T-helper 17 cell (primary cell): ENCODE measurements around the gene ZFYVE9. TPM values are rescaled to one million over a fixed set of nuclear protein-coding genes. Genes with fewer than 3 reads are reported as not detected.
A peak's percentile ranks its signal among the peaks of the same experiment; 100 is the strongest.
"Not testable (repeated sequence)": the region's sequence is repeated elsewhere in the genome, so short reads cannot be mapped to it uniquely, and the experiment has no call there.

Experiments
- ATAC-seq: fragments of 150-1000 bp; cut with Tn5 transposase; 2 replicates; pipeline ENCODE4 v1.10.0; 2021; ENCODE audit warnings: mild to moderate bottlenecking, moderate library complexity
- DNase-seq, 3 donors: peaks; one replicate each; pipeline versions ENCODE4 v3.0.0 to v3.0.0-alpha.2; 2020 to 2021
- H3K9me3 ChIP-seq: one replicate; pipeline ENCODE4 v1.7.0; 2013; ENCODE audit warnings: low read length, mild to moderate bottlenecking; ENCODE audit not compliant: control insufficient read depth, poor library complexity, severe bottlenecking
- H3K27ac Mint-ChIP-seq: one replicate; pipeline ENCODE4 v1.8.0; 2022; ENCODE audit warnings: mild to moderate bottlenecking, moderate library complexity, mixed read lengths
- H3K27me3 Mint-ChIP-seq: one replicate; pipeline ENCODE4 v1.8.0; 2022; ENCODE audit warnings: mixed read lengths
- H3K36me3 Mint-ChIP-seq: one replicate; pipeline ENCODE4 v1.8.0; 2022; ENCODE audit warnings: low read depth, mixed read lengths
- H3K4me1 Mint-ChIP-seq: one replicate; pipeline ENCODE4 v1.8.0; 2022; ENCODE audit warnings: mild to moderate bottlenecking, mixed read lengths
- H3K4me3 Mint-ChIP-seq: one replicate; pipeline ENCODE4 v1.8.0; 2022; ENCODE audit warnings: mild to moderate bottlenecking, moderate library complexity, mixed read lengths
- total RNA-seq, 4 donors: library from RNA in 2 of 4; stranded (reverse) in 2 of 4; gene quantifications; one replicate each; pipeline ENCODE4 v1.2.3 and lab custom pipeline; 2022 to 2026

ZFYVE9 gene
- total RNA-seq, 2 donors from 2014 or later = 3.7 to 5.7 TPM

DNA sequence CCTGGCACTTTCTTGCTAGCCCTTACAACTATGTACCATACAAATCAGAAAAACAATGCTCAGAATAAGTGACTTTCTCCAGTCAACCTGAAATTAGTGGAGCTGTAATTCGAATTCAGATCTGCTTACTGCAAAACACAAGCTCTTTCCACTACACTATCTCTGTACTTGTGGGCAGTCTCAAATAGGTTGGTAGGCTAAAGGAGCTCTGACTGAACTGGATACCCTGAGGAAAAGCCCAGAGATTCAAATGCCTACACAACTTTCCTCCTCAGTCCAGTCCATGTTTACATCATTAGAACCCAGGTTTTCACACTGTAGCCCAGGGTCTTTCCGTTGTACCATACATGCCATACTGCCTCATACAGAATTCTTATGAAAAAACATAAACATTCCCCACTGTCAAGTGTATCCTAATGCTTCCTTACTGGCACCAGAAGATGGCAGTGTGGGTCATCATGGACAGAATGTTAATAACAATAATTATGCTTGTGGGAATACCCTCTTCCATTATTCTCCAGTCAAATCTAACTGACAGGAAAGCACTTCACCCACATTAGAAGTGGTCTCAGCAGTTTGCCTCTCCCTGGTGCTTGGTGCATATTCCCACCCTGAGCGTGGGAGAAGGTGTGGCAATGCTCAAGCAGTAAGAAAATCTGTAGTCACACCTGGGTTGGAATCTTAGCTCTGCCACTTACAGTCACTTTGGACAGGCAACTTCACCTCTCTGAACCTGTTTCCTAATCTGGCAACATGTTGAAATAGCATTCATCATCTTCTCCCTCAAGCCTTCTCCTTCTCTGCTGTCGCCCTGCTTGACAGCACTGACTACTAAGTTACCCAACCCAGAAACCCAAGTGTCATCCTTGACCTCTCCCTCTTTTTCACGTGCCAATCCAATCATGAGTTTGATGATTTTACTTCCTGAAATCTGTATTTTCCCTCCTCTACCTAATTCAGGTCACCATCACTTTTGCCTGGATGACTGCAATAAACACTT, 14.4 kb upstream of the ZFYVE9 start:
- Mint-ChIP-seq H3K27ac (no peak overlapping the region), H3K27me3 (peaks cover 41% of the 10 kb centered on the region), H3K4me1 (peaks cover 7% of the 10 kb centered on the region), H3K36me3 (no peaks in the 10 kb centered on the region), H3K4me3 (no peak overlapping the region)
- DNase-seq (no peak), ATAC-seq (peak; percentile 56)
- H3K9me3 ChIP-seq = no peaks in the 10 kb centered on the region

DNA sequence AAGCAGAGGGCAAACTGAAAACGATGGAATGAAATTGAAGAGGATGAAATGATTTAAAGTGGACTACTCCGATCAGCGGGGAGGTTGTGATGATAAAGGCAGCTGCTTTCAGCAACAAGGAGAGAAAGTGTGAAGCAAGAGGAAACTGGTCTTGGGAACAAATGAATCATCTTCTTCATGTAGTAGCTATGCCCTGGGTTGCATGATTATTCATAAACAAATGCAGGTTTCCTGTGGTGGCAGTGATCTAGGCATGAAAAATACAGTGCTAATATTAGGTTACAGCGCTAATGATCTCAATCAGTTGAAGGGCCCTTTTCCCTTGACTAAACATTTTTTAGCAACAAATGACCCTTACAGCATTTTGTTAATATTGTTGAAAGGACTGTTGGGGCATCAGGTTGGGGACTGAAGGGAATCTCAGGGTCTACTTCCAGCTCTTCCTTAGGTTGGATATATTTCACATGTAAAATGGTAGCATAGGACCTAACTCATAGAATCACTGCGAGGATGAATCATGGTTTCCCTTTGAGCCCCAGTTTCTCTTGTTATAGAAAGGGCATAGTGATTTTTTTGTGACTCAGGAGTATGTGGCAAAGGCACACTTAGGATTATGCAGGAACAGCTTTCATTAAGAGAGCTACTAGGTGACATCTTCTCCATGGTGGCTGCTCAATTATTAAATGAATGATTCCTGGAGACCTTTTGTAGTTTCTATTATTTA, 1.9 kb upstream of the ZFYVE9 start:
- H3K27ac Mint-ChIP-seq = peak overlapping the region; percentile 89

DNA sequence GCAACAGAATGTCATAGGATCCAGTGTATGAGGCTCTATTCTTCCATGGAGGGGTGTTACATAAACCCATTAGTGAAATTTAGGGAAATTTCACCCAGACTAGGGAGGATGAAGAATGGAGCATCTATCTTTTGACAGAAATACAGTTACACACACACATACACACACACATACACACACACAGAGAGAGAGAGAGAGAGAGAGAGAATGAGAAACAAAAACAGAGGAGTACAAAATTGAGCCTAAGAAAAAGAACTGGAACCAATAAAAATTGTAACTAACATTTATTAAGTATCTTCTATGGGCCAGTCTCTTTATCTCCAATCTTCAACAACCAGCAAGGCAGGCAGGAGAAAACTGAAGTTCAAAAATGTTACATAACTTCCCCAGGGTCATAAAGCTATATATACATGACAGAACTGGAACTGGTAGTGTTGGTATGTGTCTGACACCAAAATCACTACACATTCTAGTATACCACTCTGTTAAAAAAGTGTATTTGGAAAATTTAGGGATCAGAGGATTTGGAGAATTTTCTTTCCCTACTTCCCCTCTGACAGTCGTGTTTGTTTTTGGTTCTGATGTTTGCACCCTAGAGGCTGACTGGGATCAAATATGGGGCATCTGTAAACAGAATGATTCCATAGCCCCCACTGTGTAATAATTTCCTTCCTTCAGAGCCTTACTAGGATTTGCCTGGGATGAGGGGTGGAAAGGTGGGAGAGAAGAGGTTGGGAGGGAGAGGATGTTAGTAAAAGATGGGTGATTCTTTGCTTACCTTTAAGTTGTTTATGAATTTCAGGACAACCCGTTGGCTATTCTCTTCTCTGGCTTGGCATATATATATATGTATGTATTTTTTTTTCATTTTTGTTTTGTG, 1.0 kb upstream of the ZFYVE9 start:
- H3K27me3 Mint-ChIP-seq = peaks cover 8% of the 10 kb centered on the region
- no peaks in the 10 kb centered on the region for H3K36me3 Mint-ChIP-seq
- ATAC-seq = no peak
- H3K4me1 Mint-ChIP-seq = peaks cover 36% of the 10 kb centered on the region
- H3K4me3 Mint-ChIP-seq = peak overlapping the region; percentile 87
- peak overlapping the region; percentile 89 for H3K27ac Mint-ChIP-seq
- DNase-seq = no peak
- H3K9me3 ChIP-seq = no peaks in the 10 kb centered on the region

More for the DNA sequence above, 1.9 kb upstream of the ZFYVE9 start:
- DNase-seq (no peak), ATAC-seq (no peak)
- Mint-ChIP-seq H3K4me1 (peaks cover 32% of the 10 kb centered on the region), H3K36me3 (no peaks in the 10 kb centered on the region), H3K4me3 (peak overlapping the region; percentile 93), H3K27me3 (peaks cover 8% of the 10 kb centered on the region)
- no peaks in the 10 kb centered on the region for H3K9me3 ChIP-seq

DNA sequence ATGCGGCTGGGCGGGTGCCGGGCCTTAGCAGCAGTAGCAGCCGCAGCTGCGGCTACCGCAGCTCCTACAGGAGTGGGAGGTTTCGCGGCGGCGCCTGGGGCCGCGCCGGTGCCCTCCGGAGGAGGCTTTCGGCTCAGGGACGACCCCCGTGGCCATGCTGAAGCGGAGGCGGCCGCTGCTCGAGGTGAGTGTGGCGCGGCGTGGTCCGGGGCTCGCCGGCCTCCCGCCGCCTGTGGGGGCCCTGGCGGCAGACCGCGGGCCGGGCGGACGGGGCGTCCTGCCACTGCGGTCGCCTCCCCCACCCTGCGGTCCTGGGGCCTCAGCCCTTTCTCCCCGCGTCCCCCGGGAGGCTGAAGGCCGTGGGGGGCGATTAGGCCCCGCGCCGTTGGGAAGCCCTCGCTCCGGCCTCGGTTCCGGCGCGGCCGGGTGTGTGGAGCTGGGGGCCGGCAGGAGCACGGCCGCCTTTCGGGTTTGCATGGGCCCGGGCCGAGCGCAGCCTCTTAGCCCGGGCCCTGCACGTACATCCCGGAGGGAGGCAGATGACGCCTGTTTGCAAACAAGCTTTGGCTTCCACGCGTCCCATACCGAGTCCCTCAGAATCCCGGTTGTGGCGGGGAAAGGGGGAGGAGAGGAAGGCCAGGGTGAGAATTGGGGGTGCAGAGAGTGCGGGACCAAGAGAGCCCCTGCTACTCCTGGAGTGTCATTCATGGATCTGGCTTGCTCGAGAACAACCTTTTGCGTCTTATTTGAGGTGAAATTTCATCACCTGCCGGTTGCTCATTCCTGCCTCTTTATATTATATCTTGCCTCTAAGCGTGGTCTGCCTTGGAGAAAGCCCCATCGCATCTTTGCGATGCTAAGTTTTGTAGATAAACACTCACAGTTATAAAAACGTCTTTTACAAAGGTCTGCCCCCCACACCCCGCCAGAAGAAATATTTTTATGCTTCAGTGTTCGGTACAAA, 613 bp downstream of the ZFYVE9 start:
- H3K27me3 Mint-ChIP-seq = peaks cover 8% of the 10 kb centered on the region
- H3K4me1 Mint-ChIP-seq = peaks cover 36% of the 10 kb centered on the region
- DNase-seq = no peak
- H3K9me3 ChIP-seq = no peaks in the 10 kb centered on the region
- no peaks in the 10 kb centered on the region for H3K36me3 Mint-ChIP-seq
- peak; percentile 54 for ATAC-seq
- peak overlapping the region; percentile 87 for H3K4me3 Mint-ChIP-seq
- peak overlapping the region; percentile 66 for H3K27ac Mint-ChIP-seq

DNA sequence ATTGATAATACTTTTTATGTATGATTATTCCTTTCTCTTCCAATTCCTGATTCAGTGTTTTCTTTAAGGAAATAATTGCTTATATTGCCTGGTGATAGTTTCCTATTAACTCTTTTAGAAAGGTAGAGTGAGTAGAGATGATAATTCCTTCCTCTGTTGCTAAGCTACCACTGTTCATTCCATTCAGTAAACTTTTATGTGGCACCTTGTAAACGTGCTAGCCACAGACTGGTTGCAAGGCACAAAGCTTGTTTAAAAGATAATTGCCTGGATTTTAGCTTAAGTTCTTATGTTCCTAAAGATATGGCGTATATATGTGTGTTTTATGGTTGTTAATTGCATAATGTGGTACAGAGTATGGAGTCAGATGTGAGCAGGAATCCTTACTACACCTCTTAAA, 3.2 kb downstream of the ZFYVE9 start:
- peaks cover 21% of the 10 kb centered on the region for H3K4me1 Mint-ChIP-seq
- H3K27ac Mint-ChIP-seq = no peak overlapping the region
- H3K9me3 ChIP-seq = no peaks in the 10 kb centered on the region
- no peak for DNase-seq
- ATAC-seq = no peak
- no peaks in the 10 kb centered on the region for H3K27me3 Mint-ChIP-seq
- no peak overlapping the region for H3K4me3 Mint-ChIP-seq
- H3K36me3 Mint-ChIP-seq = no peaks in the 10 kb centered on the region

DNA sequence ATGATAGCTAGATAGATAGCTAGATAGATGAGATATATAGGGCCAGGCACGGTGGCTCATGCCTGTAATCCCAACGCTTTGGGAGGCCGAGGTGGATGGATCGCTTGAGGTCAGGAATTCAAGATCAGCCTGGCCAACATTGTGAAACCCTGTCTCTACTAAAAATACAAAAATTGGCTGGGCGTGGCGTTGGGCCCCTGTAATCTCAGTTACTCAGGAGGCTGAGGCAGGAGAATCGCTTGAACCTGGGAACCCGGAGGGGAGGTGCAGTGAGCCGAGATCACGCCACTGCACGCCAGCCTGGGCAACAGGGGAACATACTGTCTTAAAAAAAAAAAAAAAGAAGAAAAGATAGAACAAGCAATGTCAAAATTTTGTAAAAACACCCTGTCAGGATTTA, 8.6 kb downstream of the ZFYVE9 start:
- not testable (repeated sequence) for ATAC-seq, H3K36me3 Mint-ChIP-seq, H3K4me3 Mint-ChIP-seq, H3K4me1 Mint-ChIP-seq, DNase-seq, H3K9me3 ChIP-seq, H3K27me3 Mint-ChIP-seq, H3K27ac Mint-ChIP-seq

DNA sequence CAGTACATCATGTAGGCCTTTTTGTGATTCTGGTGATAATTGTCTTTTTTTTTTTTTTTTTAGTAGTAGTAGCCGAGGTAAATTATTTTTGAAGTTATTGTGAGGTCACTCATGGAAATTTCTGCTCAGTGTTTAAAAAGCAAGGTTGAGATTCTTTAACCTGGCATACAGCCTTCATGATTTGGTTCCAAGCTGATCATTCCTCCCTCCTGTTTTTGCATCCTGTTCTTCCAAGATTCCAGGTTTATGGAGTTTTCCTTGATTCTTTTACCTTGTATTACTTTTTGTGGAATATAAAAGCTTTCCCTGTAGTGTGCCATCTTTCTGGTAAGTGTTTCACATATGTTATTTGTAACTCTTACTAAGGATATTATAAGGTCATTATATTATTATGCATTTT, 9.1 kb downstream of the ZFYVE9 start:
- H3K27ac Mint-ChIP-seq = no peak overlapping the region
- no peaks in the 10 kb centered on the region for H3K36me3 Mint-ChIP-seq
- DNase-seq = no peak
- H3K4me1 Mint-ChIP-seq = peaks cover 6% of the 10 kb centered on the region
- ATAC-seq = no peak
- no peak overlapping the region for H3K4me3 Mint-ChIP-seq
- no peaks in the 10 kb centered on the region for H3K27me3 Mint-ChIP-seq
- no peaks in the 10 kb centered on the region for H3K9me3 ChIP-seq

DNA sequence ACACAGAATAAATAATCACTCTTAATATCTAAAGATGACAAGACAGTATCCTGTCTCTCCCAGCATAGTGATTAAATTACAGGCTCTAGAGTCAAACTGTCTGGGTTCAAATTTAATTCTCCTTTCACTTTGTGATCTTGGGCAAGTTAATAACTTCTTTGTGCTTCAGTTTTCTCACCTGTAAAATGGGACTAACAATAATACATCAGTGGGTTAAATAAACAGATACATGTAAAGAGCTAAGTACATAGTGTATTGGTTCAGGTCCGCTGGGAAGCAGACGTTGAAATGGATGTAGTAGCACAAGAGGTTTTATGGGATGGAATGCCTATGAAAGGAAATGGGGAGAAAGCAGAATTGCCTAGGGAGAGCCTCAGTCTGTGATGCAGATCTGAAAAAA, 10.7 kb downstream of the ZFYVE9 start:
- no peak overlapping the region for H3K27ac Mint-ChIP-seq
- no peaks in the 10 kb centered on the region for H3K27me3 Mint-ChIP-seq
- no peak for DNase-seq
- no peaks in the 10 kb centered on the region for H3K36me3 Mint-ChIP-seq
- no peaks in the 10 kb centered on the region for H3K9me3 ChIP-seq
- no peak overlapping the region for H3K4me3 Mint-ChIP-seq
- peaks cover 6% of the 10 kb centered on the region for H3K4me1 Mint-ChIP-seq
- no peak for ATAC-seq

DNA sequence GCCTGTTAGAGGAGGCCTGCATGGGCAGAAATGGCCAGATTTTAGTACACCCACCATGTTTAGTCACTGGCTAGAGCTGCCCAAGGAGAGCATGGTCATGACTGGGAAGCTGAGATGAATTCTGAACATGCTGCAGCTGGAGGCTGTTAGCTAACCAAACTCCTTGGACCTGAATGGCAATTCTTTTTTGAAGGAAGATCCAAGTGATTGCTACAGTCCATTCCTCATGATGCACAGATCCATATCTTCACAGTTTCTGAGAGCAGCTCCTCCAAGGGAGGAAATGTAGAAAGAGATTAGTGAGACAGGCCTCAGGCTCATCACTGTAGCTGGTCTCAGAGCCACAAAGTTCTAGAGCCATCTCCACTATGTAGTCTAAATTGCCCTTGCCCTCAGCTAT, 11.1 kb downstream of the ZFYVE9 start:
- H3K36me3 Mint-ChIP-seq = no peaks in the 10 kb centered on the region
- H3K9me3 ChIP-seq = no peaks in the 10 kb centered on the region
- DNase-seq (no peak), ATAC-seq (no peak)
- no peak overlapping the region for H3K27ac Mint-ChIP-seq
- H3K27me3 Mint-ChIP-seq = no peaks in the 10 kb centered on the region
- H3K4me3 Mint-ChIP-seq = no peak overlapping the region
- H3K4me1 Mint-ChIP-seq = peaks cover 8% of the 10 kb centered on the region

DNA sequence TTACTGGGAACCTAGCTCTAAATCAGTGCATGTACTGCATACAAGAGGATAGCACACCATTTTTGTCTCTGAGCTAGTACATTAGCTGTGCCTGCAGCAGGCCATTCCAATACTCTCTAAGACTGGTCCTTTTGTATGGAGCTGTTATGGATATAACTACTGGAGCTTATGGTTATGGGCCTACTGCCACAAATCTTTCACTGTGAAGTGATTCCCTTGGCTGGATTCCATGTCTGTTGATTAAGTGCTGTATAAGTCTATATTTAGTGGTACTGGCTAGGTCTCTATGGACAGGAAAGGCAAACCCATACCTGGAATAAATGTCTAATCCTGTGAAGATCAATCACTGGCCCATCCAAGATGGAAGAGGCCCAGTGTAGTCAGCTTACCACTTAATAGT, 12.0 kb downstream of the ZFYVE9 start:
- Mint-ChIP-seq H3K27ac (no peak overlapping the region), H3K27me3 (no peaks in the 10 kb centered on the region), H3K36me3 (no peaks in the 10 kb centered on the region), H3K4me1 (peaks cover 8% of the 10 kb centered on the region), H3K4me3 (no peak overlapping the region)
- DNase-seq (no peak), ATAC-seq (no peak)
- H3K9me3 ChIP-seq = no peaks in the 10 kb centered on the region

DNA sequence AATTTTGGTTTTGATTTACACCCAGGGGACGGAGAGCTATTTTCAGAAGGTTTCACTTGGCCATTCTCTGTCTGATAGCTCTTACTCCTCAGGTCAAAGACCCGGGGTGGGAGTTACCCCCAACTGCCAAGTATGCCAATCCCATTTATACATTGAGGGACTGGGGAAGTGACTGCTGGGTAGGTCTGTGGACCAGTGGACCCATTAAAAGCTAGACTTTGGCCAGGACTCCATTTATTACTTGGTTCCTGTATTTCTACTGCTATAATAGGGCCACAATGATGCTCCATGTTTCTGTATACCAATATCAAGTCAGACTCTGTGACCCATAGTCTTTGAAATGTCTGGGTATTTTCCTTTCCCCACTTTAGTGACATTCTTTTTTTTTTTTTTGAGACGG, 14.6 kb downstream of the ZFYVE9 start:
- no peaks in the 10 kb centered on the region for H3K27me3 Mint-ChIP-seq
- ATAC-seq (no peak), DNase-seq (no peak)
- H3K4me3 Mint-ChIP-seq = no peak overlapping the region
- H3K9me3 ChIP-seq = no peaks in the 10 kb centered on the region
- peaks cover 11% of the 10 kb centered on the region for H3K4me1 Mint-ChIP-seq
- peaks cover 3% of the 10 kb centered on the region for H3K36me3 Mint-ChIP-seq
- H3K27ac Mint-ChIP-seq = no peak overlapping the region

DNA sequence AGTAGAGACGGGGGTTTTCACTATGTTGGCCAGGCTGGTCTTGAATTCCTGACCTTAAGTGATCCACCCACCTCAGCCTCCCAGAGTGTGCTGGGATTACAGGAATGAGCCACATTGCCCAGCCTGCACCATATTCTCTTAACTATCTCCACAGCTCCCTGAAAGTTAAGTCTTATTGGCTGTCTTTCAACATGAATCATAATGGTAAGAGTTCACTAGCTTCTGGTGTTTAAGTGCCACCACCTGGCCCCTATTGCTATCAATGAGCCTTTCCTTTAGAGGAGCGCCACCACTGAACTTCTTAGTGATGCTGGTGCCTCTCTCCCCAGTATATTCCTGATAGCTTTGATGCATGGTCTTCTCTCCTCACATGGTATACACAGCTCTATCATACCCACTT, 15.7 kb downstream of the ZFYVE9 start:
- ATAC-seq (no peak), DNase-seq (no peak)
- no peaks in the 10 kb centered on the region for H3K9me3 ChIP-seq
- Mint-ChIP-seq H3K36me3 (peaks cover 3% of the 10 kb centered on the region), H3K4me3 (no peak overlapping the region), H3K27ac (no peak overlapping the region), H3K4me1 (peaks cover 11% of the 10 kb centered on the region), H3K27me3 (no peaks in the 10 kb centered on the region)
